Adrenal gland (tissue), 5 donors: ENCODE measurements around the gene NEDD8.

ENCODE experiments used
- CTCF ChIP-seq, 6 experiments: fragments of 450-650 bp in 4 of 6; fragments of 200-600 bp in 2 of 6; sonication (generic) in 1 of 6; IDR thresholded peaks; 1 replicate in 5 of 6; 2 replicates in 1 of 6; pipeline versions ENCODE4 v1.5.1 to v1.8.0; 2016 to 2021; ENCODE audit warnings: antibody characterized with exemption in 6 of 6, mild to moderate bottlenecking in 2 of 6, moderate library complexity in 1 of 6
- POLR2A ChIP-seq, 2 donors: fragments of 450-650 bp; IDR thresholded peaks; one replicate each; pipeline ENCODE4 v1.6.1; 2017; ENCODE audit warnings: antibody characterized with exemption in 2 of 2, mild to moderate bottlenecking in 2 of 2, moderate library complexity in 1 of 2
- donor health status: DM: no; HTN: no; CAD: no.

GRCh38 chr14:24238527-24239037 is 6.4 kb upstream of the NEDD8 start:
- TF ChIP-seq CTCF (IDR thresholded peaks at IDR 0.05): no peak
- TF ChIP-seq POLR2A (IDR thresholded peaks at IDR 0.05): no peak
